HG02763 (cell line): ENCODE measurements around the gene DHX58.

Experiments used
- ATAC-seq: cut with Tn5 transposase; IDR thresholded peaks from one replicate; pipeline ENCODE4 v1.9.1; 2021; ENCODE audit warnings: mild to moderate bottlenecking, moderate library complexity; ENCODE audit not compliant: unreplicated experiment

The DHX58 gene

GRCh38 chr17:42087736-42088705 is 24.5 kb downstream of the DHX58 start:
- ATAC-seq, result no peak

DNA sequence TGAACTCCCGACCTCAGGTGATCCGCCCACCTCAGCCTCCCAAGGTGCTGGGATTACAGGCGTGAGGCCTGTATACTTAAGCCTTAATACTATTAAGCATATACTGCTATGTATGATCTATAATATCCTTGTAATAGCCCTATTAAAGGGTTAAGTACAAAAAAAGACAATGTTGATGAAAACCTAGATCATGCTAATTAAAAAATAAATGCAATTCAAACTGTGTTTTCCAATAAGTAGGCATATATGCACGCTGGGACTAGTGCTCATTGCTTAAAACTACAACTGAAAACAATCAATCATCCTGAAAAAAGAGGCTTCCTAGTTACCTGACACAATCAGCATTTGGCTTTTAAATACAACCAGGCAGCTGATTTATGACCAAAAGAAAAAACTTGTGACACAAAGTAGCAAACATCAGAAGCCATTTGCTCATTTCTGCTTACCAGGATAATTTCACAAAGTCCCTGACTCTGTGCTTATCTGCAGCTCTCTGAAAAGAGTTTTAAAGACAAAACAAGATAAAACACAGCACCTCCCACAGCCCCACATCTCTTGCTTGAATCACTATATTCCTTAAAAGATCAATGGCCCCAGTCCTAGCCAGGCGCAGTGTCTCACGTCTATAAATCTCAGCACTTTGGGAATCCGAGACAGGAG is 25.3 kb downstream of the DHX58 start:
- no peak for ATAC-seq

DNA sequence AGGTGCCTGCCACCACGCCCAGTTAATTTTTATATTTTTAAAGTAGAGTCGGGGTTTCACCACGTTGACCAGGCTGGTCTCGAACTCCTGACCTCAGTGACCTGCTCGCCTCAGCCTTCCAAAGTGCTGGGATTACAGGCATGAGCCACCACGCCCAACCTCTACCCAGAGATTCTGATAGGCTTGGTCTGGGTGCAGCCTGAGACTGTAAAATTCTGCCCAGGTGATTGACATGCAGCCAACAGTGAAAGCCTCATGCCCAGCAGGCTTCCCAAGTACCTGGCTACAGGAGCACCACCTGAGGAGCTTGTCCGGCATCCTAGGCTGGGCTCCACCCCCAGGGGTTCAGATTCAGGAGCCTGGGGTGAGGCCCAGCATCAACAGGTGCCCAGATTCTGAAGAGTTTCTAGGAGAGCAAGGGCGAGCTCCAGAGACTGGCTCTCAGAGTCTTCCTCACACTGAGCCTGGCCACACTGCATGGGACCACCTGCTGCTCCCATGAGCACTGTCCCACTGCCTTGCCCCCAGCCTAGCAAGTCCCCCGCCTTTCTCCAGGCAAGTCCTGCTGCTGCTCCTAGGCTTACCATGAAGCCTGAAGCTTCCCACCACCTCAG is 30.9 kb downstream of the DHX58 start:
- no peak for ATAC-seq

DNA sequence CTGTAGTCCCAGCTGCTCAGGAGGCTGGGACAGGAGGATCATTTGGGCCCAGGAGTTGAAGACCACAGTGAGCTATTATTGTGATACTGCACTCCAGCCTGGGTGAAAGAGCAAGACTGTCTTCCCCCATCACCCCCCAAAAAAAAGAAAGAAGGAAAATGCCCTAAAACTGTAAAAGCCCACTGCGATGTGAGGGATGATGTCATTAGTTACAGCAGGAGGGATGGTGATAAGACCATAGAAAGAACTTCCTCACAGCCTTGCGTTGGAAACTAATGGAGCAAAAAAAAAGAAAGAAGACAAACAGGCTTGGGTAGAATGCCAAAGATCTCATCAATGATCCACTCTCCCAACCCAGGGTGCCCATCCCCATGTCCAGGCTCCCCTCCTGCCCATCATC is 33.0 kb downstream of the DHX58 start:
- ATAC-seq, result no peak

DNA sequence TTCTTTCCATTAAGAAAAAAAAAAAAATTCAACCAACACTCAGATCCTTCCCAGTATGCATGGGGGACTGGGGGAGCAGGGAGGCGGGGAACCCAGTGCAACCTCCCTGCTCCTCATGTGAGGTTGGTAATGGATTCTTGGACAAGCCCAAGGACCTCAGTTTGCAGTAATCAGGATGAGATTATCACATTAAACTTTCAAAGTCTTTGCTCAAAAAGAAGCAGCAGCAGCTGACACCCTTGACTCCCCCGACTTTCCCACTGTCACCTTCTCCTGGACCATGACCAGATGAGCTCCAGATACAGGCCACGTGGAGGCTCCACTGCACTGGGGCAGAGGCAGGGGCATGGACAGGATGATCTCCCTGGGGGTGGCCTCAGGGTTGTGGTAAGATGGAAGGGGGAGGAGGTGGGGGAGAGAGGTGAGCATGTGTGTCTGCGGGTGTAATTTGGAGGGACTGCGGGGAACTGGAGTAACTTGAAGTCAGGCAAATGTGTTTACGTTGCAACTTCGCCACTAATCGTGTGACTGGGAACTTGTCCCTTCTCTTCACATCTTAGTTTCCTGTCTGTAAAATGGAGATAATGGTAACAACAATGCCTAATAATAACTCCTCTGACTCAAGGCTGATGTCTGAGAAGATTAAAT is 34.0 kb downstream of the DHX58 start:
- no peak for ATAC-seq

GRCh38 chr17:42077755-42078154 is 34.8 kb downstream of the DHX58 start:
- no peak for ATAC-seq

- ATAC-seq, result no peak
These were observed 35.5 kb downstream of the DHX58 start for GRCh38 chr17:42076797-42077559.

DNA sequence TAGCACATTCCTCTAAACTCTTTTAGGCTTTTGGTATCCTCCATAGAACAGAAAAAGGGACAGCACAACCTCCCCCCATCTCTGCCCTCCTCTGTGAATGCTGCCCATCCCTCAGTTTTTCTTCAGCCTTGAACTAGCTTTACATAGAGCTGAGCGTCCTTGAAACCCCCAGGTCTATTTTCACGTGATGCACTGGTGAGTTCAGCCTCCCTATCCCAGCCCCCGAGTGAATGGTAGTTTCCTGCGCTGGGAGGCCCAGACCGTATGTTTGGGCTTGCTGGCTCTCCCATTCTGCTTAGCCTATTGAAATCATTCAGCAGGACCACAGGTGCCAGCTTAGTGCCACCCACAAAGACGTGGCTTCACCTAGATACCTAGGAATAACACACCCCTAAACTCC is 36.7 kb downstream of the DHX58 start:
- no peak for ATAC-seq

DNA sequence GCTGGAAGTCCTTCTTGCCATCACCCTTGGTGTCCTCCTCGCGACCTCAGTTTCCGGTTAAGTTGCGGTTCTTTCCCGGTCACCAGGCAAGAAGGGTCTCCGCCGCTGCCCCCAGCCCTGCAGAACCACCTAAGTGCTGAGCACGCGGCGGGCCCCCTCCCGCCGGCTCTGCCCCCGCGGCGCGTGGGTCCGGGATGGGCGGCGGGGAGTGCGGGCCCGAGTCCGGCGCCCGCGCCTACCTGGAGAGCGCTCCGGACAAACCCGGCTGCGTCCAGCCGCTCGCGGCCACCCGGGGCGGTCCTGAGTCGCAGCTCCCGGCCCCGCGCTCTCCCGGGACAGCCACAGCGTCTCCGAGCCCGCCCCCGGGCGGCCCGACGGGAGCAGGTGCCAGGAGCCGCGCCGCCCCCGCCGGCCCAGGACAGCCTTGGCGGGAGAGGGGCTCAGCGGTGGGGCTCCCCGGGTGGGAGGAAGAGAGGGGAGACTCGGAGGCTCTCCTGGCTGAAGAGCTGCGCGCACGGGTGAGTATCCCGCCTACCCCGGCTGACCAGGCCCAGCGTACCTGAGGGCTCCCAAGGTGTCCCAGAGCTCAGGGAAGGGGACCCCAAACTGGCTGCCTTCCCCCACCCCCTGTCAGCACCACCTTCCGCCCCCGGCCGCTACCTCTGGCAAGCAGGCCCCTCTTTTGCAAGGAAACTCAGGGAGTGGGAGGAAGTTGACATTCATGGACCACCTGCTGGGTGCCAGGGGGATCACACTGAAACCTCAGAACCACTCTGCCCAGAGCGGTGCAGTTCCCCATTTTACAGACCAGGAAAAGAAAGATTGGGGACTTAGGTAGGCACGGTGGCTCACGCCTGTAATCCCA is 40.0 kb downstream of the DHX58 start:
- ATAC-seq, result no peak

DNA sequence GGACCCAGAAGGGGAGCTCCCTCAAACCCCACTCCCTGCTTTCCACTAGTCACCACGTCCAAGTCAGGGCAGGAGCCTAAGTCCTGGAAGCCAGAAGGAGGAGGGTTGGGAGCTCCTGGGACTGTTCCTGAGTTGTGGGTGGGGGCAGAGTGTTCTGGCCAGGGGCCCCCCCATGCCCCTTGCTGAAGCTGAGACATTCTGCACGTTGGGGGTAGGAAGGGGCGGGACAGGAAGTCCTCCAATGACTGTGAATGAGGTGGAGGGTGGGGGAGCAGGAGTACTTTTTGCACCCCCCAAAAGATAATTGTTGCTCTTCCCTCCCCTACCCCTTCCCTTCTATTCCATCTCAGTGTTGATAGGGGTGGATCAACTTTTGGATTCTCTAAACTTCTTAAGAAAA is 40.7 kb downstream of the DHX58 start:
- no peak for ATAC-seq

GRCh38 chr17:42068979-42069378 is 43.5 kb downstream of the DHX58 start:
- no peak for ATAC-seq

DNA sequence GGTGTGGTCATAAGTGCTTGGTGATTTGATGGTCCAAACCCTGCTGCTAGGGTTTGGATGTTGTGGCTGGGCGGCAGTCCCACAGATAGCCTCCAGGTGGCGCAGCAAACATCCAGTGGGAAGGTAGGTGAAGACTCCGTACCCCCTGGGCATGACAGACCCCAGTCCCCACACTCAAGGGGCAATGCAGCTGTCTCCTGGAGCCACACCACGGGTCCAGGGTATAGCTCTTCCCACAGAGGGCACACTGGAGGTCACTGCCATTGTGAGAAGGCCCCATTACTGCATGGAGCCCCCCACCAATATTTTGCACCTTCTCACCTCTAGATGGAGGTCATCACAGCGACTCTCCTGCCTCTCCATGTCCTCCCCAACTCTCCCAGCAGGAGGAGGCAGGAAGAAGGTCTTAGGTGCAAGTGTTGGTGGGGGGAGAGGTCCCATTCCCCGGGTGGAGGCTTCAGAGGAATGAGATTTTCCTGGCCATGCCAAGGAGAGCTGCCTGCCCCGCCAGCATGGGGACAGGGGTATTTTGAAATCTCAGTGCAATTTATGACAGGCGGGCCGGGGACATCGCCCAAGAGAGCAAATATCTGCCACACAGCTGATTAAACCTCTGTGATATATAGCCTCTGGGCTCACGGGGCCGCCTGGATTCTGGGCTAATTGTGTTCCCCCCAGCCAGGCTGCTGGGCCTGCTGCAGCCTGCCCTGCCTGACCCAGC is 45.0 kb downstream of the DHX58 start:
- ATAC-seq, result no peak

GRCh38 chr17:42065201-42065600 is 47.3 kb downstream of the DHX58 start:
- no peak for ATAC-seq

DNA sequence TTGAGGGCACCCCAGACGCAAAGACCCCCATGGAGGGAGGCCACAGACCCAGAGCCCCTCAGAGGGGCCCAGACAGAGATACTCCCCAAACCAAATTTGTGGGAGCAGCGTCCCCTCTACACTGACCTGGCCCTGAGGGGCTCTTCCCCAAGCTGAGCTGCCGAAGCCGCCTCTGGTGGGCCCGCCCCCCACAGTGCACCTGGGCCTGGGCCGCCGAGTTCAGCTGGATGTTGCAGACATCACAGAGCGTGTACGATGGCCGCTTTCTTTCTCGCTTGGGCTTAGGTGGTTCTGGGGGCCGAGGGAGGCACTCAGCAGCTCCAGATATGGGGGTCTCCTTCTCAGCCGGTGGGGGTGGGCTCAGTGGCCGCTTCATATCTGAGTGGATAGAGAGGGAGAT is 49.8 kb downstream of the DHX58 start:
- ATAC-seq, result no peak

- no peak for ATAC-seq
These were observed 50.6 kb downstream of the DHX58 start for GRCh38 chr17:42061646-42062487.

DNA sequence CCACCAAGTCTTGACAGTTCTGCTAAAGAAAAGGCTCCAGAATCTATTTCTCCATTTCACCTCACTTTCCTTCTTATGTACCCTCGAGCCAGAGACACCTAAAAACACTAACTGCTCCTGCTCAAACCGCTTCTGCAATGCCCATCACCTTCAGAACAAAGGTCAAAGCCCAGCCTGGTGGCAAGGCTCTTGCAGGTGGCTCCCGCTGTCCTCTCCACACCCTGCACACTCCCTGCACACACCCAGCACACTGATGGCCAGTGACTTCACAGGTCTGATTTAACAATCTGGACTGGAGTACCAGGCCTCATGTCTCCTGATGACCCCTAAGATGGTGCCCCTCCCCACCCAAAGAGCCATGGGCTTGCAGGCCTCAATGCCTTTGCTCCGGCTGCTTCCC is 52.3 kb downstream of the DHX58 start:
- no peak for ATAC-seq

DNA sequence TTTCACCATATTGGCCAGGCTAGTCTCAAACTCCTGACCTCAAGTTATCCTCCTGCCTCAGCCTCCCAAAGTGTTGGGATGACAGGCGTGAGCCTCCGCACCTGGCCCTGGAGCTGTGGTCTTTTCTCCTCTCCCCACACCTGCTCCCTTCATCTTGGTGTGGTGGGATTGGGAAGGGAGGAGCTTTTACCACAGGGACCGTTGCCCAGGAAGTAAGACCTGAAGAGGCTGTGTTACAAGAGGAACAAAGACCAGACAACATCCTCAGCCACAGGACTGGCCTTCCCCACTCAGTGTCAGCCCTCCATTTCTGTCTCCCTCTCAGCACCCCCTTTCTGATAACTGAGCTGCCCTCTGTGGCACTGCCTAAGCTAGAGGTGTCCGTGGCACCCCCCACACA is 52.7 kb downstream of the DHX58 start:
- ATAC-seq, result no peak

GRCh38 chr17:42058063-42058462 is 54.5 kb downstream of the DHX58 start:
- no peak for ATAC-seq
